CD4-positive, alpha-beta T cell treated with Interferon gamma for 1 hour (primary cell): ENCODE measurements around the gene PKP3.

Experiments
- DNase-seq: peaks from one replicate; pipeline ENCODE4 v3.0.0-alpha.2; 2020

The PKP3 gene

DNA sequence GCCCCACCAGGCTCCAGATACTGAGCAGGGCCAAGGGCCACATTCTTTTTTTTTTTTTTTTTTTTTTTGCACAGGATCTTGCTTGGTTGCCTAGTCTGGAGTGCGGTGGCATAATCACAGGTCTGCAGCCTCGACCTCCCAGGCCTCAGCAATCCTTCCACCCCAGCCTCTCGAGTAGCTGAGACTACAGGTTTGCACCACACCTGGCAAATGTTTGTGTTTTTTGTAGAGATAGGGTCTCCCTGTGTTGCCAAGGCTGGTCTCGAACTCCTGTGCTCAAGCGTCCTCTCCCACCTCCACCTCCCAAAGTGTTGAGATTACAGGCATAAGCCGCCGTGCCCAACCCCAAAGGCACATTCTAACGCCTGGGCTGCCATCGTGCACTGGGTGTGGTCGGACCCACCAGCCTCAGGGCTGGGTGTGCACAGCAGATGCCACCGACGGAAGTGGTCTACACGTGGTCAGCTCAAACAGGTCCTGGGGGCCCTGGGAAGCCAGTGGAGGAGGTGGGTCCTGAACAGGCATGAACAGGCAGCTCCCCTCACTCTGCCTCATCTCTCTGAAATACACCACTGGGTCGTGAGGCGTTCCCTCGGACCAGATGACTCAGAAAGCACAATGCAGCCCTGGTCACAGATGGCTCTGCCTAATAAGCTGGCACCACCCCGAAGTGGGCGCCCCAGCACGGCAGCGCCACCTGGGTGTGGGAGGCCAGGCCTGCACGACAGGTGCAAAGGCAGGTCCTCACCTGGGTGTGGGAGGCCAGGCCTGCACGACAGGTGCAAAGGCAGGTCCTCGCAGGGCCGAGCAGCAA is 29.9 kb upstream of the PKP3 start:
- peak; percentile 68 for DNase-seq

DNA sequence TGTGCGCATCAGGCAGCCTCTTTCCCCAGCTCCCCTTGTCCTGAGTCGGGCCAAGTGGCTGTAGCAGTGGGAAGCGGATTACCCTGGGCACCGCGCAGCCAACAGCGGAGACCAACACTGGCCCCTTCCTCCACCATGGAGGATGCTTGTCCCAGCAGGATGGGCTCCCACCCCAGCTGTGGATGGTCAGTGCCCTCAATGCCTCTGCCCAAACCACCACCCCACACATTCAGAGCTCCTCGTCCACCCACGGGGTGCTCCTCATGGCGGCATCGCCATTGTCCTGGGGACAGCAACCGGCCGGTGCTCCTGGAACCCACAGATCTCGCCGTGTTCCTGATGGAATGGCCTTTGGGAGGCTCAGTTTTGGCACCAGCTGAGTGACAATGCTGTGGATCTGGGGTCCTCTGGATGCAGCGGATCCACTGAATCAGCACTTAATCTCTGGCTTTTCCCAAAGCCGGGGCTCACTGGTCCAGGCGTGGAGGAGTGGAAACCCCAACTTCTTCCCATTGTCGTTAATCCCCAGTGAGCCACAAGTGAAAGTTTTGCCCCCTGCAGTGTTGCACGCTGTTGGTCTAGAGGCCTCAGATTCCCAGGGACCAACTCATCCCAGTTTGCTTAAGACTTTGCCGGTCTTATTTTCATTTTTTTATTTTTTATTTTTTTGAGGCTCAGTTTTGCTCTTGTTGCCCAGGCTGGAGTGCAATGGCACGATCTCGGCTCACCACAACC is 28.9 kb upstream of the PKP3 start:
- DNase-seq = no peak

DNA sequence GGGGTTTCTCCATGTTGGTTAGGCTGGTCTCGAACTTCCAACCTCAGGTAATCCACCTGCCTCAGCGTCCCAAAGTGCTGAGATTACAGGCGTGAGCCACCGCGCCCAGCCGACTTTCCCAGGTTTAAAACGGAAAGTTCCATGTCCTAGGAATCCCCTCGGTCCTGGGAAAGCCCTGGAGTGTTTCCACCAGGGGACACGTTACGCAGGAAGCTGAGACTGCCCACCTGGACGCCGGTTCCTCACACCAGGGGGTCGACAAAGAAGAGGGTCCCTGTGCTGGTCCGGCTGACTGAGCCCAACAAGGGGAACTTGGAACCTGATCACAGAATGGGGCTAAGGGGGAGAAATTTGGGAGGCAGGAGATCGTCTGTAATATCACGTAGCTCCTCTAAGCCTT is 28.2 kb upstream of the PKP3 start:
- DNase-seq = no peak

DNA sequence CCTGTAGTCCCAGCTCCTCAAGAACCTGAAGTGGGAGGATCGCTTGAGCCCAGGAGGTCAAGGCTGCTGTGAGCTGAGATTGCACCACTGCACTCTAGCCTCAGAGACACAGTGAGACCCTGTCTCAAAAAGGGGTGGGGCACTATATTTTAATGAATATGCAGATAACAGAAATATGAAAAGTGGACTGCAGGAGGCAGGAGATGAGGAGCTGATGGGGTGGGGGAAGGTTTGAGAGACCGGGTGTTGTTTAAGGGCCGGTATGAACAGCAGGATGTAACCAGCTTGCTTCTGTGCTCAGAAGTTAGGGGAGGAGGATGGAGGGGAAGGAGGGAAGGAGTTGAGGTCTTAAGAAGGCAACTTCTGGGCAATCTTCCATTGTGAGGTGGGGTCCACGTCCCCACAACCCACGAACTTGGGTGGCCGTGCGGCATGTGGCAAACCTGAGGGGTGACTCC is 26.0 kb upstream of the PKP3 start:
- DNase-seq = no peak

DNA sequence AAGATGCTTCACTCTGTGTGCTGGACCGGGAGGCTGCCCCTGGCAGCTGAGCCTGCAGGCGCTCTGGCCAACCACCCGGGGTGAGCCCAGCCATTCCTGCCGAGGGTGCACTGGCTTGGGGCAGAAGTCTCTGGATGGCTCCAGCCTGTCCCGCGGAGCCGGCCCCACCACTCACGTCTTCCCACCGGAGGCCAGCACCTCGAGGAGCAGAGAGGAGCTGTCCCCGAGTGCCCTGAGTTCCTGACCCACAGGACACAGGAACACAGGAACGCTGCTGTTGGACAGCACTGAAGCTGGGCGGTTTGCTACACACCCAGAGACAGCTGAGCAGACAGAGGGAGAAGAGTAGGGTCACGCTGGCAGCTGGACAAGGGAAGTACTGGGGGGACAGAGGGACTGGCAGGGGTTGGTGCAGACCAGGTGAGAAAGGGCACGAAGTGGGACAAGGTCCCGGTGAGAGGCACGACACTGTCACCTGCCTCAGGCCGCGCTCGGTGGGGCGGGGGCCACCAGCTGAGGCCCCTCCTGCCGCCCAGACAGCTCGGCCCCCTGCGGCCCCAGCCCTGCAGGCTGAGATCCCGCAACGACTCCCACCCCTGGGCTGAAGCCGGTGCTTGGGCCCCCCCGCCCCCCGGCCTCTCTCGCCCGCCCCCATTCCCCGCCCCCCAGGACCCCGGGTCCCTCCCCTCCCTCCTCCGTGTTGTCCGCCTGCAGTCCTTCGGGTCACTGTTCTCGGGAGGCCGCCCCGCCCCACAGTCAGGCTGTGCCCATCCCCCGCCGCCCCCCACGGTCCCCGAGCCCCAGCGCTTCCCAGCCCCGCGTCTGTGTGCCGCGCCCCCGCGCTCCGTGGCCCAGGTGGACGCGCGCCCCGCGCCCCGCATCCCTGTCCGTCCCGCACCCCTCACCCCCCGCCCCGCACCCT is 25.3 kb upstream of the PKP3 start:
- no peak for DNase-seq

DNA sequence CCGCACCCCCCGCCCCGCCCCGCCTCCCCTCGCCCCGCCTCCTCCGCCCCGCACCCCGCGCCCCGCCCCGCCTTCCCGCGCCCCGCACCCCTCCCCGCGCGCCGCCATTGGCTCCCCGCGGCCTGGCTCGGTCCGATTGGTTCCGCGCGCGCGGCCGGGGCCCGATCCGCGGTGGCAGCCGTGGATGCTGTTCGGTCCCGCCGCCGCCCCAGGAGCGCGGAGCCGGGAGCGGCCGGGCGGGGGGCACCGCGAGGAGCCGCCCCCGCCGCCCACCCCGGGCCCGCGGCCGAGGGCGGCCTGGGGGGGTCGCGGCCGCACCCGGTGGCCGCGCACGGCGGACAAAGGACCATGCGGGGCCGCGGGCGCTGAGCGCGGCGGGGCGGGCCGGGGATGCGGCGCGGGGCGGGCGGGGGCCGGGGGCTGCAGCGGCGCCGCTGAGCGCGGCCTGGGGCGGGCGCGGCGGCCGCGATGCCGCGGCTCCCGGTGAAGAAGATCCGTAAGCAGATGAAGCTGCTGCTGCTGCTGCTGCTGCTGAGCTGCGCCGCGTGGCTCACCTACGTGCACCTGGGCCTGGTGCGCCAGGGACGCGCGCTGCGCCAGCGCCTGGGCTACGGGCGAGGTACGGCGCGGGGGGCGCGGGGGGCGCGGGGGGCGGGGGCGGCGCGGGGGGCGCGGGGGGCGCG is 24.5 kb upstream of the PKP3 start, which contains the start of gene B4GALNT4:
TSS of gene B4GALNT4 (plus strand) at position 164 of the 683 bp plus-strand sequence. CDS start at position 469, 305 bp downstream.
- no peak for DNase-seq

DNA sequence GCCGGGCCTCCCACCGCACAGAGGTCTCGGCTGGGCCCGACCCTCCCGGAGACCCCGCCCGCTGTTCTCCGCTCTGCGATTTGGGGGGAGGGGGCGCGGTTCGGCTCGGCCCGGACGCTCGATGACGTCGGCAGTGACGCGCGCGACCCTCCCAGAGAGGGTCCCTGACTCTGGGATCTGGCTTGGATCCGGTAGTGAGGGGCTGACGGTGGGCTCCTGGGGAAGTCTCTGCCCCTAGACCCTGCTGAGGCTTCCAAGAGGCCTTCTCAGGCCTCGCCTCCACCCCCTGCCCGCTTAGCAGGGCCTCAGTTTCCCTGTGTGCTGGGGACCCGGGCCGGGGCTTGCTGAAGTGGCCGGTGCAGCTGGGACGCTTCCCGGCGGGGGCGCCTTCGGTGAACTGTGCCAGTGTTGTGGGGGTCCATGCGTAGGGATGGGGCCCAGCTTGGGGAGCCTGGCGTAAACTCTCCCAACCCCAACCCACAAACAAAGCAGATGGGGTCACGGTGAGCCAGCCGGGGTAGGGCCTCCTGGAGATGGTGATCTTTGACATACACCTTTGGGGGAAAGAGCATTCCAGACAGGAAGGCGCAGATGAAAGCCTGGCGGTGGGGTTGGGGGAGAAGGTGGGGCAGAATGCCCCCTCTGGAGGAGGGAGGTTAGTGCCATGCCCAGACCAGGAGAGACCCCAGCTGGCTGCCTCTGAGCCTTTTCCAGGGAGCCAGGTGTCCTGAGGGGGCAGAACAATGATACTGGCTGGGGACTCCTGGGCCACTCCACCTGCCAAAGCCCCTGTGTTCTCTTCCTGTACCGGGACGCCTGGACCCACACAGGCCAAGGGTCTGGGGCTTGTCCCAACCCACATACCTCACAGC is 23.7 kb upstream of the PKP3 start:
- DNase-seq = no peak

DNA sequence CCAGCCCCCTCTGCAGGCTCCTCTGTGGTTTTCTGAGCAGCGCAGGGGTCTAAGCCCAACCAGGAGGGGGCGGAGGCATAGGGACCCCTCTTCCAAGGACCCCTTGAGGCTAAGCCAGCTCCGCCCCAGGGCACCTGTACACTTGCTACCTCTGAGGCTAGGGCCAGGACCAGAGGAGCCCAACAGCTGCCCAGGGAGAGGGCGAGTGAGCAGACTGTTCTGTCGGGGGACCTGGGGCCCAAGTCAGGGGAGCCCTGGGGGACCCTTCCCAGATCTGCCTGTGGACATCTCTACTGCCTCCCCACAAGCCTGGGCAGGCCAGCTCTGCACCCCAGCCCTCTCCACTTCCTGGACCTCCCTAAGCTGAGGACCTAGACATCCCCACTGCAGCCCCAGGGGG is 23.0 kb upstream of the PKP3 start:
- no peak for DNase-seq

DNA sequence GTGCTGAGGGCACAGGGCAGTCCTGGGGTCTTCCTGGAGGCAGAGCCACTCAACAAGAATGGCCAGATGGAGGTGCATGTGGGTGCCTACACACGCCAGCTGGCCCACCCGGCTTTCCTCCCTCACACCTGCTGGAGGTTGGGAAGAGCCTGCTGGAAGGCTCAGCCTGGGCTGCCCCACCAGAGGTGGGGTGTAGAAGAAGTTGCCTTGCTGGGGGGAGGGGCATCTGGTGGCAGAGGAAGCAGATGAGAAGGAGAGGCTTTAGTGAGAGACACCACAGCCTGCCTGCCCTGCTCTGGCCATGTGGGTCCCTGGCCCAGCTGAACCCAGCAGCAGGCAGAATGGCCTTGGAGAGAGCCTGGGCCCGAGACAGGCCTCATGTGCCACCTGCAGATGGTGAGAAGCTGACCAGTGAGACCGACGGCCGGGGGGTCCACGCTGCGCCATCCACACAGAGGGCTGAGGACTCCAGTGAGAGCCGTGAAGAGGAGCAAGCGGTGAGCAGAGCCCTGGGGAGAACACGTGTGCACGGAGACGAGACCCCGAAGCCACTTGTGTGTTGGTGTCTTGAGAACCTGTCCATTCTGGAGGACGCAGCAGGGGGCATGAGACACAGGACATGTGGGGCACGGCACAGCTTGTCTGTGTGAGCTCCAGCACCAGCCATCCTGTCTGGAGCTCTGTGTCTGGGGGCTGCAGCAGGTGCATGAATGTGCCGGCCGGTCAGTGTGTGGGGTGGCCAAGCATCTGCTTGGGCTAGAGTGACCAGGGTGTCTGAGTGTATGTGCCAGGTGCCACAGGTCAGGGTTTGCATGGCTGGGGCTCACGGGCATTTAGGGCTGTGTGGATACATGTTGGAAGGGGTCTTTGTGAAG is 22.1 kb upstream of the PKP3 start:
- no peak for DNase-seq

DNA sequence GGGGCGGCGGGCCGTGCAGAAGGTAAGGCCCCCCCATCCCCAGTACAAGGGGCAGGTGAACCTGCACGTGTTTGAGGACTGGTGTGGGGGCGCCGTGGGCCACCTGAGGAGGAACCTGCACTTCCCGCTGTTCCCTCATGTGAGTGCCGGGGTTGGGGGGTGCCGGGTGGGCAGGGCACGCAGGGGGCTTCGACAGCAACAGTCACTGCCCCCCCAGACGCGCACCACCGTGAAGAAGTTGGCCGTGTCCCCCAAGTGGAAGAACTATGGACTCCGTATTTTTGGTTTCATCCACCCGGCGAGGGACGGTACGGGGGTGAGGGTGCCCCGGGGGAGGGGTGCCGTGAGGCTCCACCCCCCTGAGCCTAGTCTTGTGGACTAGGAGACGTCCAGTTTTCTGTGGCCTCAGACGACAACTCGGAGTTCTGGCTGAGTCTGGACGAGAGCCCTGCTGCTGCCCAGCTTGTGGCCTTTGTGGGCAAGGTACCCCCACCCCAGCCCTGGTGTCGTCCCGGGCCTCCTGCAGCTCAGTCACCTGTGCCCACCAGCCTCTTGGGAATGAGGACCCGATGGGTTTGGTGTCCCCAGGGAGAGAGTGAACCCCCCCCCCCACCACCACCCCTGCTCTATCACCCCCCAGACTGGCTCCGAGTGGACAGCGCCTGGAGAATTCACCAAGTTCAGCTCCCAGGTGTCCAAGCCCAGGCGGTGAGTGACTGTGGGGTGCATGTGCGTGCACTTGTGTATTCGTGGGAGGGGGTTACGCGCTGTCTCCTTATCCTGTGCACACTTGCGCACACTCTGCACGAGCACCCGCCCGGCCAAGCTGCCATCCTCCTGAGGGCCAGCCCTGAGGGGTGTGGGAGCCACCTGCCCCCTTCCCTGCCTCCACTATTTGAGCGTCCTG is 20.9 kb upstream of the PKP3 start:
- no peak for DNase-seq

DNA sequence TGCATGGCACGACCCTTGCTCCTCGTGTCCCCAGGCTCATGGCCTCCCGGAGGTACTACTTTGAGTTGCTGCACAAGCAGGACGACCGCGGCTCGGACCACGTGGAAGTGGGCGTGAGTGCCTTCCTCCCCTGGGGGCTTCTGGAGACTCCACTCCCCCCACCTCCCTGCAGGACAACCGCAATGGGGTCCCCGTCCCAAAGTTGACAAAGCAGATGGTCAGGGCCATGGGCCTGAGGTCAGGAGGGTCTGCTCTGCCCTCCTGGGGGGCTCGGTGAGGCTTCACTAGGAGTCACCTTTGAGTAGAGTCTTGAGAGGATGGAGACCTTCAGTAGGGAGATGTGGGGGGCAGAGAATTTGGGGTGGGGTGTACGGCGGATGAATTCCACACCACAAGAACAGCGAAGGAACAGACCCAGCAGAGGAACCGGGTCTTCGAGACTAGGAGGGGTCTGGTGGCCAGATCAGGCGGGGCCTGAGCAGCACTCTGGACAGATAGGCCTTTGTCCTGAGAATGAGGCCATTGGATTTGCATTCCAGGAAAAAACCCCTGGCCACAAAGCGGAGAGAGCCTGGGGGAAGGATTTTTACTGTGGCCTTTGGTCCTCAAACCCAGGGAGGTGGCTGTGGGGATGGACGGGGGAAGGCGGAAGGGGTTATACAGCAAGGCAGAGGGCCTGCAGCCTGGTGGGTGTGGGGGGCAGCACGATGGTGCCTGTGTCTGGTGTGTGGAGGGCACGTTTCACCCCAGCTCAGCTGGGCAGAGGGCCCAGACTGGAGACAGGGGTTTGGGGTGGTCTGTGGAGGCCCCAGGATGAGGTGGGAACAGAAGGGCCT is 20.1 kb upstream of the PKP3 start:
- DNase-seq = no peak

DNA sequence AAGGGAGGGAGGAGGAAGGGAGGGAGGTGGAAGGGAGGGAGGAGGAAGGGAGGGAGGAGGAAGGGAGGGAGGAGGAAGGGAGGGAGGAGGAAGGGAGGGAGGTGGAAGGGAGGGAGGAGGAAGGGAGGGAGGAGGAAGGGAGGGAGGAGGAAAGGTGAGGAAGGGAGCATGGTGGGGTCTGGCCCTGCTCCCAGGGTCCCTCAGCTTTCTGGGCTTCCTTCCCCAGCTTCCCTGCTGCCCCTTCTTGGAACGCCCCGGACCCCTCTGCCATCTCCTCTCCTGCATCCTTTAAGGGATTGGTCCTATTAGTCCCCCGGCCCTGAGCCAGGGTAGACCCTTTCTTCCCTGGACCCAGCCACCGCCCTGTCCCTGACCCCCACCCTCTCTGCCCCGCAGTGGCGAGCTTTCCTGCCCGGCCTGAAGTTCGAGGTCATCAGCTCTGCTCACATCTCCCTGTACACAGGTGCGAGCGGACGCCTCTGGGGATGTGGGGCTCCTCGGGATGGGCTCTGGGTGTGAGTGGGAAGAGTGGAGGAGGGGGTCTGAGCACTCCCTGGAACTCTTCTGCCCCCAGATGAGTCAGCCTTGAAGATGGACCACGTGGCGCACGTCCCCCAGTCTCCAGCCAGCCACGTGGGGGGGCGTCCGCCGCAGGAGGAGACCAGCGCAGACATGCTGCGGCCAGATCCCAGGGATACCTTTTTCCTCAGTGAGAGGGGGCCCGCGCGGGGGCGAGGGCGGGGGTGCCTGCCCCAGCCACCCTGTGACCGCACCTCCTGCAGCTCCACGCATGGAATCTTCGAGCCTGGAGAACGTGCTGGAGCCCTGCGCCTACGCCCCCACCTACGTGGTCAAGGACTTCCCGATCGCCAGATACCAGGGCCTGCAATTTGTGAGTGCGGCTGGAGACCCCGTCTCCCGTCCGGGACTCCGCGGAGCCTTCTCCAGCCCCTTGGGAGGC is 18.7 kb upstream of the PKP3 start:
- DNase-seq = no peak

DNA sequence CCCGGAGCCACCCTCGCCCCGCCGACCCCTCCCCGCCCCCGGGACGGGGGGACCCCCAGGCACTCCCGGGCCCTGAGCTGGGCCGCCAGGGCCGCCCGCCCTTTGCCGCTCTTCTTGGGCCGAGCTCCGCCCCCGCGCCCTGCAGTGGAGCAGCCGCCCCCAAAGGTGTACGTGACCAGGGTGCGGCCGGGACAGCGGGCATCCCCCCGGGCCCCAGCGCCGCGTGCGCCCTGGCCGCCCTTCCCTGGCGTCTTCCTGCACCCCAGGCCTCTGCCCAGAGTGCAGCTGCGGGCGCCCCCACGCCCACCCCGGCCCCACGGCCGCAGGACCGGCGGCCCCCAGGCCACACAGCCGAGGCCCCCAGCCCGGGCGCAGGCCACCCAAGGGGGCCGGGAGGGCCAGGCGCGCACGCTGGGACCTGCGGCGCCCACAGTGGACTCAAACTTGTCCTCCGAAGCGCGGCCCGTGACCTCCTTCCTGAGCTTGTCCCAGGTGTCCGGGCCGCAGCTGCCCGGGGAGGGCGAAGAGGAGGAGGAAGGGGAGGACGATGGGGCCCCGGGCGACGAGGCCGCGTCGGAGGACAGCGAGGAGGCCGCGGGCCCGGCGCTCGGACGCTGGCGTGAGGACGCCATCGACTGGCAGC is 17.4 kb upstream of the PKP3 start:
- no peak for DNase-seq

DNA sequence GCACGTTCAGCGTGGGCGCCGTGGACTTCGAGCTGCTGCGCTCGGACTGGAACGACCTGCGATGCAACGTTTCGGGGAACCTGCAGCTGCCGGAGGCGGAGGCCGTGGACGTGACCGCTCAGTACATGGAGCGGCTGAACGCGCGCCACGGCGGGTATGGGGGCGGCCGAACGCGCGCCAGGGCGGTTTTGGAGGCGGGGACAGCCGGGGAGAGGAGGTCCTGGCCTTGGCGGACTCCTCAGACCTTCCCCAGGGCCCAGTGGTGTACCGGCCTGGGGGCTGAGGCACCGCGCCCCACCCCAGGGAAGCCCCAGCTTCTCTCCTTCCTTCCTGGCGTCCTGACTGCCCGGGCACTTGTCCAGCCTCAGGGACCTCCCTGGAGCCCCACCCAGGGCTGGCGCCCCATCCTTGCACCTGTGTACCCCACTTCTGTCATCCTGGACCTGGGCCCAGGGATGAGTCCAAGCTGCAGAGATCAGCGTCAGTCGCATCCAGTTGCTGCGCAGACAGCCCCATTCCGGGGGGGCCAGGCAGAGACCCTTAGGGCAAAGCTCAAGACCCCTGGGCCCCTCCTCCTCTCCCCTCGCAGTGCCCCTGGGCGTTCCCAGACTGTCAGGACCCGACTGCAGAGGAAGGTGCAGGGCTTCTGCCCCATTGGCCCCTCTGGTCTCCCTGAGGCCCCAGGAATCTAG is 16.7 kb upstream of the PKP3 start:
- DNase-seq = no peak

DNA sequence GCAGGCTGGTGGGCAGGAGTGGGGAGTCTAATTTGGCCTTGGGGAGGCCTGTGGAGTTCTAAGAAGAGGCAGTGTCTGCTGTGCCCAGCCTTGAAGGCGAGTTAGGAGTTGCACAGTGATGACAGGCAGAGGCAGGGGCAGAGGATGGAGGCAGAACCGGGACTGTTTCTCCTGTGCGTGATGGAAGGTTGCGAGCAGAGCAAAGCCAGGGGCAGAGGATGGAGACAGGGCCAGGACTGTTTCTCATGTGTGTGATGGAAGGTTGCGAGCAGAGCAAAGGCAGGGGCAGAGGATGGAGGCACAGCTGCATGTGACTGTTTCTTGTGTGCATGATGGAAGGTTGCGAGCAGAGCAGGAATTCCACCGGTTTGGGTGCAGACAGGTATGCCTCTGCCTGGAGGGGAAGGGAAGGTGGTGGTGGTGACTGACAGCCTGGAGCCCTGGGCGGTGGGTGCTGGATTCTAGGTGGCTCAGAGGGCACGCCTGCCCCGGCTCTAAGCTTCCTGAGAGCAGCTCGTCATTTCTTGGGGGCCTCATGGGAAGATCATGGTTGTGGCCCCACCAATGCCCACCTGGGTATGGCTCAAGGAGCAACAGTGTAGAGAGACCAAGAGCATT is 16.0 kb upstream of the PKP3 start:
- no peak for DNase-seq
